H9 (cell line): ENCODE data around the gene SREK1IP1. TPM values are rescaled to one million over a fixed set of nuclear protein-coding genes. Genes with fewer than 3 reads are reported as not detected.

ENCODE experiments used
- DNase-seq: peaks from one replicate; pipeline ENCODE4 v3.0.0-alpha.2; 2017
- H2AFZ ChIP-seq: one replicate; pipeline ENCODE4 v1.6.1; 2013; ENCODE audit warnings: mild to moderate bottlenecking, low read length, control low read depth, moderate library complexity
- H2AK5ac ChIP-seq: 2 replicates; pipeline ENCODE4 v1.6.1; 2013; ENCODE audit warnings: low read length, control low read depth, mixed read lengths; ENCODE audit not compliant: insufficient read length
- H2BK120ac ChIP-seq: one replicate; pipeline ENCODE4 v1.6.1; 2013; ENCODE audit warnings: low read depth, mild to moderate bottlenecking, low read length, control low read depth, inconsistent platforms; ENCODE audit not compliant: poor library complexity, severe bottlenecking
- H2BK12ac ChIP-seq: 2 replicates; pipeline ENCODE4 v1.6.1; 2013; ENCODE audit warnings: low read length, control low read depth, mixed read lengths, low read depth; ENCODE audit not compliant: insufficient read length
- H2BK15ac ChIP-seq: 2 replicates; pipeline ENCODE4 v1.6.1; 2013; ENCODE audit warnings: low read depth, low read length, control low read depth
- H2BK20ac ChIP-seq: one replicate; pipeline ENCODE4 v1.6.1; 2013; ENCODE audit warnings: low read depth, mild to moderate bottlenecking, low read length, control low read depth, inconsistent platforms; ENCODE audit not compliant: poor library complexity, severe bottlenecking
- H2BK5ac ChIP-seq: 2 replicates; pipeline ENCODE4 v1.6.1; 2013; ENCODE audit warnings: low read length, control low read depth, mixed read lengths; ENCODE audit not compliant: insufficient read length
- H3K14ac ChIP-seq: 2 replicates; pipeline ENCODE4 v1.6.1; 2013; ENCODE audit warnings: low read length, control low read depth; ENCODE audit not compliant: insufficient read depth
- H3K18ac ChIP-seq: 2 replicates; pipeline ENCODE4 v1.6.1; 2013; ENCODE audit warnings: low read depth, mild to moderate bottlenecking, mixed read lengths, low read length, control low read depth; ENCODE audit not compliant: insufficient read length
- H3K23ac ChIP-seq: 2 replicates; pipeline ENCODE4 v1.6.1; 2013; ENCODE audit warnings: low read length, control low read depth, mixed read lengths, low read depth; ENCODE audit not compliant: insufficient read length
- H3K23me2 ChIP-seq: 2 replicates; pipeline ENCODE4 v1.6.1; 2013; ENCODE audit warnings: low read depth, mild to moderate bottlenecking, mixed read lengths, low read length, control low read depth; ENCODE audit not compliant: insufficient read length, poor library complexity, severe bottlenecking
- H3K27ac ChIP-seq: 2 replicates; pipeline ENCODE4 v1.5.1; 2013; ENCODE audit warnings: low read length, control low read depth, mixed read lengths, low read depth; ENCODE audit not compliant: insufficient read length
- H3K27me3 ChIP-seq: 2 replicates; pipeline ENCODE4 v1.6.1; 2013; ENCODE audit warnings: low read length, control low read depth, inconsistent platforms; ENCODE audit not compliant: insufficient read depth
- H3K4ac ChIP-seq: 2 replicates; pipeline ENCODE4 v1.6.1; 2013; ENCODE audit warnings: low read depth, mild to moderate bottlenecking, control low read depth, inconsistent platforms, low read length, moderate library complexity
- H3K4me1 ChIP-seq: 2 replicates; pipeline ENCODE4 v1.6.1; 2013; ENCODE audit warnings: low read length, control low read depth, inconsistent platforms; ENCODE audit not compliant: insufficient read depth
- H3K4me2 ChIP-seq: 2 replicates; pipeline ENCODE4 v1.6.1; 2013; ENCODE audit warnings: low read length, control low read depth, mixed read lengths; ENCODE audit not compliant: insufficient read length, insufficient read depth
- H3K56ac ChIP-seq: 2 replicates; pipeline ENCODE4 v1.6.1; 2013; ENCODE audit warnings: low read depth, mild to moderate bottlenecking, mixed read lengths, low read length, control low read depth; ENCODE audit not compliant: insufficient read length
- H3K79me1 ChIP-seq: 2 replicates; pipeline ENCODE4 v1.6.1; 2013; ENCODE audit warnings: low read depth, mild to moderate bottlenecking, moderate library complexity, low read length, control low read depth, inconsistent platforms; ENCODE audit not compliant: insufficient read depth, poor library complexity, severe bottlenecking
- H3K79me2 ChIP-seq: 2 replicates; pipeline ENCODE4 v1.6.1; 2013; ENCODE audit warnings: low read length, control low read depth, inconsistent platforms; ENCODE audit not compliant: insufficient read depth
- H3K9ac ChIP-seq: 2 replicates; pipeline ENCODE4 v1.6.1; 2013; ENCODE audit warnings: low read length, control low read depth, mixed read lengths; ENCODE audit not compliant: insufficient read length; ENCODE audit errors: extremely low read depth
- H3K9me3 ChIP-seq: one replicate; pipeline ENCODE4 v1.6.1; 2013; ENCODE audit warnings: low read depth, low read length, inconsistent platforms; ENCODE audit not compliant: control insufficient read depth
- H3T11ph ChIP-seq: one replicate; pipeline ENCODE4 v1.6.1; 2013; ENCODE audit warnings: mild to moderate bottlenecking, low read length, control low read depth, inconsistent platforms
- H4K20me1 ChIP-seq: one replicate; pipeline ENCODE4 v1.6.1; 2013; ENCODE audit not compliant: control insufficient read depth, insufficient read length, insufficient read depth
- H4K5ac ChIP-seq: 2 replicates; pipeline ENCODE4 v1.6.1; 2013; ENCODE audit warnings: low read depth, mild to moderate bottlenecking, mixed read lengths, low read length, control low read depth; ENCODE audit not compliant: insufficient read length
- H4K8ac ChIP-seq: replicated peaks from 2 replicates; pipeline ENCODE4 v1.6.1; 2013; ENCODE audit warnings: low read length, control low read depth, mixed read lengths, low read depth; ENCODE audit not compliant: insufficient read length
- H4K91ac ChIP-seq: 2 replicates; pipeline ENCODE4 v1.6.1; 2013; ENCODE audit warnings: low read depth, mild to moderate bottlenecking, moderate library complexity, mixed read lengths, low read length, control low read depth; ENCODE audit not compliant: insufficient read length
- H3K27ac Mint-ChIP-seq, 3 experiments: 2 replicates in 2 of 3; 3 replicates in 1 of 3; pipeline ENCODE4 v1.8.0; 2020 to 2021; ENCODE audit warnings: mixed read lengths in 3 of 3, mild to moderate bottlenecking in 1 of 3, moderate library complexity in 1 of 3
- H3K27me3 Mint-ChIP-seq: 2 replicates; pipeline ENCODE4 v1.8.0; 2021; ENCODE audit warnings: low read depth, mild to moderate bottlenecking, moderate library complexity, mixed read lengths
- H3K36me3 Mint-ChIP-seq, 3 experiments: 2 replicates in 2 of 3; 3 replicates in 1 of 3; pipeline ENCODE4 v1.8.0; 2020 to 2021; ENCODE audit warnings: low read depth in 3 of 3, mixed read lengths in 3 of 3; ENCODE audit not compliant: insufficient read depth in 1 of 3
- H3K4me1 Mint-ChIP-seq, 2 experiments: 2 replicates each; pipeline ENCODE4 v1.8.0; 2020; ENCODE audit warnings: mixed read lengths in 2 of 2
- H3K4me3 Mint-ChIP-seq, 2 experiments: 2 replicates in 1 of 2; 3 replicates in 1 of 2; pipeline ENCODE4 v1.8.0; 2020 to 2021; ENCODE audit warnings: mild to moderate bottlenecking in 2 of 2, mixed read lengths in 2 of 2, moderate library complexity in 1 of 2
- H3K9me3 Mint-ChIP-seq, 2 experiments: 2 replicates in 1 of 2; 3 replicates in 1 of 2; pipeline ENCODE4 v1.8.0; 2020; ENCODE audit warnings: mild to moderate bottlenecking in 2 of 2, mixed read lengths in 2 of 2, moderate library complexity in 1 of 2
- WGBS: extraction: QIAGEN DNeasy Blood & Tissue Kit; methylation state at CpG from one replicate; pipeline ENCODE4 v1.1.7; 2013; ENCODE audit warnings: missing lambda C conversion rate, low lambda C conversion rate, mixed read lengths; ENCODE audit not compliant: insufficient read length; ENCODE audit errors: extremely low coverage; 5-methylcytosine and 5-hydroxymethylcytosine counted together
- total RNA-seq: library from RNA; stranded (reverse); gene quantifications from 2 replicates; pipeline ENCODE4 v1.2.1, GENCODE V29; 2021
- TF ChIP-seq, protein P1 (sequence below): fragments of 200-600 bp; sonication (generic); conservative IDR thresholded peaks from 3 replicates; pipeline ENCODE4 v1.8.0; 2021; ENCODE audit warnings: antibody characterized with exemption, mild to moderate bottlenecking

SREK1IP1 gene
- total RNA-seq, 1 experiment from 2014 or later = 28.6 TPM

DNA sequence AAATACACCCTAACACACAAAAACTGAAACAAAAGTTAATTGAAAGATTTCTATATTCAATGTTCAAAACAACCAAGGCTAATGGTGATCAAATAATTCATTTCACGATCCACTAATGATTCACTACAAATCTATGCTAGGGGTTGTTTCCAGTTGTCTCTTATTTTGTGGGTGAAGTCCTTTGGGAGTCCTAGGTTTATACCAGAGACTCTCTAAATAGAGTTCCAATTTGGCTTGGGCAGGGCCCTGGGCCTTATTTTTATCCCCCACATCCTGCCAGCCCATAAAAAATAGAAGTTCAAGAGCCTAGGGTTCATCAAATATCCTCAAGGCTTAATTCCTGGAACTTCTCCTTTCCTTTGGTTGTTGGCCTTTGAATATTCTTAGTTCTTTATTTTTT lies 26.1 kb downstream of the SREK1IP1 start:
- no peaks in the 10 kb centered on the region for H4K20me1 ChIP-seq
- no peak overlapping the region for H3T11ph ChIP-seq
- no peak overlapping the region for H4K5ac ChIP-seq
- Mint-ChIP-seq H3K27ac (no peak overlapping the region), H3K9me3 (no peaks in the 10 kb centered on the region), H3K36me3 (peaks cover 0 to 25% (median 18%) of the 10 kb centered on the region in 3 experiments; a peak in 5 of 7 replicates), H3K27me3 (no peaks in the 10 kb centered on the region), H3K4me1 (peaks cover 5 to 13% of the 10 kb centered on the region in 2 experiments), H3K4me3 (no peak overlapping the region)
- H3K79me2 ChIP-seq = no peaks in the 10 kb centered on the region
- no peaks in the 10 kb centered on the region for H3K27me3 ChIP-seq
- no peak overlapping the region for H3K14ac ChIP-seq
- no peak overlapping the region for H2BK12ac ChIP-seq
- H2BK15ac ChIP-seq = no peak overlapping the region
- no peaks in the 10 kb centered on the region for H3K79me1 ChIP-seq
- no peaks in the 10 kb centered on the region for H3K23me2 ChIP-seq
- no peak for DNase-seq
- H2AK5ac ChIP-seq = no peak overlapping the region
- H3K23ac ChIP-seq = no peak overlapping the region
- H3K4me2 ChIP-seq = no peak overlapping the region
- no peak overlapping the region for H2BK120ac ChIP-seq
- TF ChIP-seq, protein P1, sequence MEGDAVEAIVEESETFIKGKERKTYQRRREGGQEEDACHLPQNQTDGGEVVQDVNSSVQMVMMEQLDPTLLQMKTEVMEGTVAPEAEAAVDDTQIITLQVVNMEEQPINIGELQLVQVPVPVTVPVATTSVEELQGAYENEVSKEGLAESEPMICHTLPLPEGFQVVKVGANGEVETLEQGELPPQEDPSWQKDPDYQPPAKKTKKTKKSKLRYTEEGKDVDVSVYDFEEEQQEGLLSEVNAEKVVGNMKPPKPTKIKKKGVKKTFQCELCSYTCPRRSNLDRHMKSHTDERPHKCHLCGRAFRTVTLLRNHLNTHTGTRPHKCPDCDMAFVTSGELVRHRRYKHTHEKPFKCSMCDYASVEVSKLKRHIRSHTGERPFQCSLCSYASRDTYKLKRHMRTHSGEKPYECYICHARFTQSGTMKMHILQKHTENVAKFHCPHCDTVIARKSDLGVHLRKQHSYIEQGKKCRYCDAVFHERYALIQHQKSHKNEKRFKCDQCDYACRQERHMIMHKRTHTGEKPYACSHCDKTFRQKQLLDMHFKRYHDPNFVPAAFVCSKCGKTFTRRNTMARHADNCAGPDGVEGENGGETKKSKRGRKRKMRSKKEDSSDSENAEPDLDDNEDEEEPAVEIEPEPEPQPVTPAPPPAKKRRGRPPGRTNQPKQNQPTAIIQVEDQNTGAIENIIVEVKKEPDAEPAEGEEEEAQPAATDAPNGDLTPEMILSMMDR = no peak
- H3K18ac ChIP-seq = no peak overlapping the region
- H2BK5ac ChIP-seq = no peak overlapping the region
- H2BK20ac ChIP-seq = no peak overlapping the region
- no peak overlapping the region for H3K9ac ChIP-seq
- no peaks in the 10 kb centered on the region for H3K9me3 ChIP-seq
- no peak overlapping the region for H4K8ac ChIP-seq
- WGBS = no CpG with 5 or more reads among the region's 1 CpG
- no peak overlapping the region for H2AFZ ChIP-seq
- no peak overlapping the region for H3K4ac ChIP-seq
- no peak overlapping the region for H3K27ac ChIP-seq
- no peaks in the 10 kb centered on the region; the same call in 1 of the 2 replicates for H3K4me1 ChIP-seq
- no peak overlapping the region for H4K91ac ChIP-seq
- no peak overlapping the region for H3K56ac ChIP-seq
